GM19099 (cell line): ENCODE results near the gene CPSF3.

Experiments used
- POLR2A ChIP-seq: IDR thresholded peaks from 3 replicates; pipeline ENCODE4 v1.6.1; 2011; ENCODE audit warnings: low read depth; ENCODE audit not compliant: insufficient read length; ENCODE audit errors: extremely low read depth

The CPSF3 gene

GRCh38 chr2:9423922-9424272, 443 bp downstream of the CPSF3 start:
- TF ChIP-seq POLR2A, result no peak

DNA sequence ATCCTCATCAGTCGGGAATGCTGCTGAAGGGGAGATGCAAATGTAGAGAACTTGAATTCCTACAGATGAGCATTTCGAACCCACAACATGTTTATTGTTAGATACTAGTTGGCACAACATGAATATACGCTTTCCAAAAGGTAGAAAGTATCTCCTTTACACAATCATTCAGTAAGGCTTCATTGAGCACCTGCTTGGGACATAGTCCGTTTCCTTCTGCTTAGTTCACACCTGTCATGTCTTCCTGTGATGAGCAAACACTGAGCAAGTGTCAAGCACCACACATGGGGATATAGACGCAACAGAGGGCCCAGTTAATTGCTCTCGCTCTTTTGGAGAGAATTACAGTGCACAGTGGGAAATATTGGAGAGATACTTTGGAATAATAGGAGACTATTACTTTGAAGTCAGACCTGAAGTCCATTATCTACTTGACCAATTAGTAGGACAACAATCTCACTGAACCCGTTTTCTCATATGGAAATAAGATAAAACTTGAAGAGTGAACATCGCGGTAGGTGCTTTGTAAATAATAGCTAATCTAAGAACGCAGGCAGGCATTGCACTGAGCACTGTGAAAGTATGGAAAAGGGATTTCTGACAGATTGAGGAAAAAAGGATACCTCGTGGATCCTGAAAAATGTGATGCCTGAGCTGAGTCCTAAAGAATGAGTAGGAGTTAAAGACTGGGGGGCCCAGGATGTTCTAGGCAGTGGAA, 1.2 kb downstream of the CPSF3 start:
- no peak for TF ChIP-seq POLR2A

DNA sequence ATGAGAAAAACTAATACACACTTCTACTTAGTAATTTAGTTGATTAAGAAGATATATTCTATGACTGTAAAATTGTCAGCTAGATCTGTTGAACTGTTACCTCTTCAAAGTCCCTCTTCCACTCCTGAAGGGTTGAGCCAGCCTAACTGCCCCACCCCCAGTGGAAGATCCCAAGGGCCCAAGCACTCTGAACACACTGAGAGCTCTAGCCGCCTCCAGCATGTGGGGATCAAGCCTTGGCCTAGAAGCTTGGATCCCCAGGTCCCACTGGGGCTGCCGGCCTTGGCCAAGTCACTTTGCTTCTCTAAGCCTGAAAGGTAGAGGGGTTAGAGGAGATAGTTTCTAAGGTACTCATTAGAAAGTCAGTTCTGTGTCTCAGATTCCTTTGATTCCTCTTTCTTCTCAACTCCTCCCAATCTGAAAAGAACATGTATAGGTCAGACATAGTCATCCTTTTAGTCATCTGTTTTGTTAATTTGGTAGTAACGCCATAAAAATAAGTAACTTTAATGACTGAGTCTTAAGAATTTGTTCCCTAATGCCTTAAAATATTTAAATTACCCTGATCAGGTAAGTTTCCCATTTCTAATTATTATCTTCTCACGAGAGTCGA, 5.6 kb downstream of the CPSF3 start:
- TF ChIP-seq POLR2A, result no peak

GRCh38 chr2:9430316-9431293, 7.2 kb downstream of the CPSF3 start:
- no peak for TF ChIP-seq POLR2A

DNA sequence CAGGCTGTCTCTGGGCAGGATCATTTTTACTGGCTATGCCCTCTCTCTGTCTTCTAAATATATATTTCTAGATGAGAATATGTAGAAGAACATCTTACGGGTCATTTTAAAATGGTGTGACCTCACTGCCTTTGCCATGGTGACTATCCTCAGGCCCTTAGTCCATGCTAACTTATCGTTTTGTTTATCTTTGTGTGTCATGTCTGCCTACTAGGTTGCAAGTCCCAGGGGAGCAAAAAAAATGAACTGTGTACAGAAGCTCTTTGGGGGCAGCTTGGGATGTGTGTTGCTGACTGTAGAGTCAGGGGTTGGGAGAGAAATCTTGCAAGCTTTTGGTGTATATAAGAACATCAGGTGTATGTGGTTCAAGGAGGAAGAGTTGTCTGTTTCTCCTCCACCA, 11.0 kb downstream of the CPSF3 start:
- TF ChIP-seq POLR2A, result no peak

GRCh38 chr2:9439536-9439935, 16.1 kb downstream of the CPSF3 start:
- TF ChIP-seq POLR2A, result no peak

DNA sequence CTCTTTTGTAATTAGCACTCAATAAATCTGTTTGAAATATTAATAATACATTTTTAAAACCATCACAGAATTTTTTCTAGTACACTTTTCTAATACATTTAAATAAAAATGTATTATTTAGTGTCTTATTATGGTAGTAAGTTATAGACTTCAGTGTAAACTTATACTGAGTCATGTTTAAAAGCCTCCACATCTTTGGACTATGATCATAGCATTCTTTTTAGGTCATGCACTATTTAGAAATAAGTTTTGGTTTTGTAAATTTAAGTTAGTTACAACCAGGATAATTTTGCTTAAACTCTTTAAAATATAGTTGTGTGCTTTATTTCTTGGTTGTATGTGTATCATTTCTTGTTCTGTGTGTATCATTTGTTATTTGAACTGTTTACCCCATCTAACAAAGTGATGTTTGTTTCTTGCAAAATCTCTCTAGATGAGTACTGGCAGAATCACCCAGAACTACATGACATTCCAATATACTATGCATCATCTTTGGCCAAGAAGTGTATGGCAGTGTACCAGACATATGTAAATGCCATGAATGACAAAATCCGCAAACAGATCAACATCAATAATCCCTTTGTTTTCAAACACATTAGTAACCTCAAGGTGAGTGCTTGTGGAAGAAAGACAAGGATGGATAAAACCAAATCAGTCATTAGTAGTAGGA, 16.7 kb downstream of the CPSF3 start:
- no peak for TF ChIP-seq POLR2A

- no peak for TF ChIP-seq POLR2A
Observed at GRCh38 chr2:9441556-9441955, 18.1 kb downstream of the CPSF3 start.

- TF ChIP-seq POLR2A, result no peak
Observed at GRCh38 chr2:9443526-9443925, 20.1 kb downstream of the CPSF3 start.

DNA sequence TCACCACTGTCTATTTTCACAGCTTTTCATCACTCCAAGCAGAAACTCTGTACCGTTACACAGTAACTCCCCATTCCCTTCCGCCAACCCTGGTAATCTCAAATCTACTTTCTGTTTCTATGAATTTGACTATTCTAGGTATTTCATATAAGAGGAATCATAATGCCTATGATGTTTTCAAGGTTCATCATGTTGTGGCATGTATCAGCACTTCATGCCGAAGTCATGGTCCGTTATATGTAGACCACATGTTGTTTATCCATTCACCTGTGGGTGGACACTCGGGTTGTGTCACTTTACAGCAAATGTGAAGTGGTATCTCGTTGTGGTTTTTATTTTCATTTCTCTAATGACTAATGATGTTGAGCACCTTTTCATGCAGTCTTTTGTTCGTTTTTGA, 21.6 kb downstream of the CPSF3 start:
- TF ChIP-seq POLR2A, result no peak

DNA sequence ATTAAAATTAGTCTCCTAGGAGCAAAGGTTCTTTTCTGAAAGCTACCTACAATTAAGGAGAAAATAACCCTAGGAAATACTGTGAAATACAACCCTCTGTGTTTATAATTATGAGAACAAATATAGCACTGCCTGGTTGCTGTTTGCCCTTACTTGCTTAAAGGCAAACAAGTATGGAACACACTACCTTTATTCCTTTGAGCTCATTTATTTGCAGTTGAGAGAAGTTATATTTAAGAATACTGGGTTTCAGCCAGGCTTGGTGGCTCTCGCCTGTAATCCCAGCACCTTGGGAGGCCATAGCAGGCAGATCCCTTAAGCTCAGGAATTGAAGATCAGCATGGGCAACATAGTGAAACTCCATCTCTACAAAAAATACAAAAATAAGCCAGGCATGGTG, 27.8 kb downstream of the CPSF3 start:
- TF ChIP-seq POLR2A, result no peak

DNA sequence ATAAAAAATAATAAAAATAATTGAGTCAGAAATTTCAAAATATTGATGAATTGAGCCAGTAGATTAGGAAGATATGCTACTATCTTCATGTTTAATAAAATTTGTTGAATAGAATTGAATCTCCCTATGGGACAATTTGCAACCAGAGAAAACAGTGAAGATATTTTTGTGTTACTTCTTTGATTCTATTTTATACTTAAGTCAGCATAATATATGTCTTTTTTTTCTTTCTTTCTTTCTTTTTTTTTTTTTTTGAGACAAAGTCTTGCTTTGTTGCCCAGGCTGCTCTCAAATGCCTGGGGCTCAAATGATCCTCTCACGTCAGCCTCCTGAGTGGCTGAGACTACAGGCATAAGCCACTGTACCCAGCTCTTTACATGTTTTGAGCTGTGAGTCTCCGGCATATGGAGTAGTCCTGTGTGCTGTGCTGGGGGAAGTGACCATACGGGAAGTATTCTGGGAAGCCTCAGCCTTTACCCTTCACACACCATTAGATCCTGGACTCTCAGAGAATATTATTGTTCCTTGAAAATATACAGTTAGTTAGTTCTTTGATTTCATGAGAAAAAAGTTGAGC, 37.1 kb downstream of the CPSF3 start:
- TF ChIP-seq POLR2A, result no peak

- TF ChIP-seq POLR2A, result no peak
Observed at GRCh38 chr2:9461079-9461478, 37.6 kb downstream of the CPSF3 start.

DNA sequence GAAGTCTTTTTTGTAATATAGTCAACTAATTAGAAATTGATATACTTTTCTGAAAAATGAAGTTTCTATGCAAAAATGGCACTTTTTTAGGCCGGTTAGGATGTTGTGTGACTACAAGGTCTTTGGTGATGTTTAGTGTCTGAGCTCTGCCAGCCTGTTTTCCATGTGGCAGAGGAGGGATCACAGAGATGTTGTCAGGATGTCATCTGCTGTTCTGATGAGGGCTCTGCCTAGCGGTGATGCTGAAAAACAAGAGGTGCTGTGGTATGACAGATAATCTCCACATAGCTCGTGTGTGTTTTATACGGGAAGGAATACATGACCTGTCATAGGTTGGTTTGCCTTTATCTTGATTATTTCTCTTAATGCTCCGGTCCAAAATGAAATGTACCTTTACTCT, 38.9 kb downstream of the CPSF3 start:
- TF ChIP-seq POLR2A, result no peak
